Nephron (organoid): ENCODE data around the gene HCFC2.
"Not testable (repeated sequence)": the region's sequence is repeated elsewhere in the genome, so short reads cannot be mapped to it uniquely, and the experiment has no call there.

ENCODE experiments used
- H3K27ac Mint-ChIP-seq, 3 experiments: 2 replicates each; pipeline ENCODE4 v1.8.0; 2020; ENCODE audit warnings: mixed read lengths in 3 of 3, mild to moderate bottlenecking in 2 of 3, moderate library complexity in 1 of 3
- H3K27me3 Mint-ChIP-seq: 2 replicates; pipeline ENCODE4 v1.8.0; 2021; ENCODE audit warnings: low read depth, mild to moderate bottlenecking, moderate library complexity, mixed read lengths
- H3K36me3 Mint-ChIP-seq: 2 replicates; pipeline ENCODE4 v1.8.0; 2020; ENCODE audit warnings: low read depth, mixed read lengths
- H3K4me1 Mint-ChIP-seq: 2 replicates; pipeline ENCODE4 v1.8.0; 2020; ENCODE audit warnings: mixed read lengths
- H3K4me3 Mint-ChIP-seq, 3 experiments: 2 replicates each; pipeline ENCODE4 v1.8.0; 2020; ENCODE audit warnings: mild to moderate bottlenecking in 3 of 3, mixed read lengths in 3 of 3, moderate library complexity in 2 of 3
- H3K9me3 Mint-ChIP-seq: 2 replicates; pipeline ENCODE4 v1.8.0; 2020; ENCODE audit warnings: mixed read lengths
- CTCF ChIP-seq, 3 experiments: fragments of 200-600 bp; sonication (generic); IDR thresholded peaks; one replicate each; pipeline ENCODE4 v1.5.0; 2021; ENCODE audit warnings: antibody characterized with exemption in 3 of 3; ENCODE audit not compliant: unreplicated experiment in 3 of 3

Gene HCFC2

GRCh38 chr12:104109446-104110271, 45.3 kb downstream of the HCFC2 start:
- Mint-ChIP-seq H3K4me1 (peaks cover 6% of the 10 kb centered on the region), H3K4me3 (no peak overlapping the region), H3K27ac (peak overlapping the region in 1 of 3 experiments; percentile 28), H3K27me3 (no peaks in the 10 kb centered on the region), H3K9me3 (no peaks in the 10 kb centered on the region), H3K36me3 (no peaks in the 10 kb centered on the region)
- TF ChIP-seq CTCF (IDR thresholded peaks at IDR 0.05; ENCODE audit: unreplicated experiment in 3 of 3), result peak in 1 of 3 experiments; percentile 6

GRCh38 chr12:104114834-104115586, 50.7 kb downstream of the HCFC2 start:
- peak overlapping the region in 1 of 3 experiments; percentile 11 for H3K4me3 Mint-ChIP-seq
- peaks cover 11% of the 10 kb centered on the region for H3K4me1 Mint-ChIP-seq
- peak overlapping the region; percentile 59 to 93 (median 59) for H3K27ac Mint-ChIP-seq
- not testable (repeated sequence) for H3K27me3 Mint-ChIP-seq, H3K9me3 Mint-ChIP-seq
- H3K36me3 Mint-ChIP-seq, result peaks cover 17% of the 10 kb centered on the region

GRCh38 chr12:104115587-104115975, 51.2 kb downstream of the HCFC2 start:
- TF ChIP-seq CTCF (IDR thresholded peaks at IDR 0.05; ENCODE audit: unreplicated experiment in 3 of 3), result no peak
- Mint-ChIP-seq H3K4me1 (peaks cover 11% of the 10 kb centered on the region), H3K4me3 (no peak overlapping the region), H3K36me3 (peaks cover 22% of the 10 kb centered on the region), H3K9me3 (no peaks in the 10 kb centered on the region), H3K27ac (peak overlapping the region; percentile 32 to 93 (median 59)), H3K27me3 (no peaks in the 10 kb centered on the region)

- Mint-ChIP-seq H3K4me1 (peaks cover 5% of the 10 kb centered on the region), H3K9me3 (no peaks in the 10 kb centered on the region), H3K4me3 (no peak overlapping the region), H3K27me3 (no peaks in the 10 kb centered on the region), H3K27ac (peak overlapping the region in 1 of 3 experiments; percentile 3), H3K36me3 (peaks cover 51% of the 10 kb centered on the region)
- no peak for TF ChIP-seq CTCF (IDR thresholded peaks at IDR 0.05; ENCODE audit: unreplicated experiment in 3 of 3)
These were observed 56.7 kb downstream of the HCFC2 start for GRCh38 chr12:104121001-104121400.

GRCh38 chr12:104122298-104122697, 58.0 kb downstream of the HCFC2 start:
- no peaks in the 10 kb centered on the region for H3K9me3 Mint-ChIP-seq
- H3K4me3 Mint-ChIP-seq, result no peak overlapping the region
- peaks cover 61% of the 10 kb centered on the region for H3K36me3 Mint-ChIP-seq
- H3K4me1 Mint-ChIP-seq, result peaks cover 5% of the 10 kb centered on the region
- H3K27ac Mint-ChIP-seq, result no peak overlapping the region
- TF ChIP-seq CTCF (IDR thresholded peaks at IDR 0.05; ENCODE audit: unreplicated experiment in 3 of 3), result no peak
- H3K27me3 Mint-ChIP-seq, result no peaks in the 10 kb centered on the region

- peak overlapping the region; percentile 34 to 89 (median 74) for H3K27ac Mint-ChIP-seq
- H3K4me3 Mint-ChIP-seq, result no peak overlapping the region
- H3K36me3 Mint-ChIP-seq, result peaks cover 64% of the 10 kb centered on the region
- no peaks in the 10 kb centered on the region for H3K27me3 Mint-ChIP-seq
- H3K9me3 Mint-ChIP-seq, result no peaks in the 10 kb centered on the region
- H3K4me1 Mint-ChIP-seq, result peaks cover 12% of the 10 kb centered on the region
- TF ChIP-seq CTCF (IDR thresholded peaks at IDR 0.05; ENCODE audit: unreplicated experiment in 3 of 3), result no peak
These were observed 62.2 kb downstream of the HCFC2 start for GRCh38 chr12:104126548-104126947.
